RWPE1 (cell line): ENCODE measurements around the gene RELL2.

ENCODE experiments used
- CTCF ChIA-PET: fragments of 350-600 bp; sonication (Branson Sonifier 250); formaldehyde crosslinking; extraction: SDS; loops from one replicate; lab custom pipeline; 2021; lab: Yijun Ruan, JAX
- POLR2A ChIA-PET: fragments of 400-600 bp; formaldehyde crosslinking; extraction: SDS; loops from one replicate; lab custom pipeline; 2020; ENCODE audit warnings: antibody characterized with exemption; ENCODE audit not compliant: low non-redundant PET; lab: Yijun Ruan, JAX
- DNase-seq: peaks from one replicate; pipeline ENCODE4 v3.0.0; 2012; ENCODE audit warnings: low spot score
- H3K27ac ChIP-seq: fragments of 450-650 bp; 2 replicates; pipeline ENCODE4 v1.5.1; 2017
- CTCF ChIP-seq: fragments of 450-650 bp; conservative IDR thresholded peaks from 2 replicates; pipeline ENCODE4 v1.5.1; 2017; ENCODE audit warnings: low read depth, mild to moderate bottlenecking

Gene RELL2

GRCh38 chr5:141665995-141666940 is 29.5 kb downstream of the RELL2 start:
- POLR2A ChIA-PET = no interaction called here
- CTCF ChIA-PET = interaction anchor here (0.6 to 2.1 kb wide), 4 partner anchors 12 to 215 kb away, joined by 3 to 9 read pairs (median 6); no protein-coding TSS in a partner anchor
- H3K27ac ChIP-seq = no peak overlapping the region; the same call in 1 of the 2 replicates
- no peak for TF ChIP-seq CTCF
- no peak for DNase-seq

- peak overlapping the region; percentile 4; the same call in 1 of the 2 replicates for H3K27ac ChIP-seq
- ChIA-PET CTCF (interaction anchor here (0.5 to 3.8 kb wide), 7 partner anchors 12 to 1608 kb away, joined by 3 to 16 read pairs (median 4); partner anchors contain the start of gene DIAPH1), POLR2A (interaction anchor here (0.6 kb wide), 1 partner anchor 9 kb away, joined by 5 read pairs; no protein-coding TSS in a partner anchor)
- TF ChIP-seq CTCF = no peak
- no peak for DNase-seq
Observed at GRCh38 chr5:141668601-141669265, 31.9 kb downstream of the RELL2 start.

GRCh38 chr5:141669520-141669919 is 32.7 kb downstream of the RELL2 start:
- peak overlapping the region; percentile 4; the same call in 1 of the 2 replicates for H3K27ac ChIP-seq
- DNase-seq = no peak
- no peak for TF ChIP-seq CTCF
- ChIA-PET CTCF (interaction anchor here (0.5 to 3.8 kb wide), 7 partner anchors 12 to 1608 kb away, joined by 3 to 16 read pairs (median 5); partner anchors contain the start of gene DIAPH1), POLR2A (interaction anchor here (0.6 kb wide), 1 partner anchor 8 kb away, joined by 5 read pairs; no protein-coding TSS in a partner anchor)

- POLR2A ChIA-PET = no interaction called here
- DNase-seq = no peak
Observed at GRCh38 chr5:141672071-141672840, 35.5 kb downstream of the RELL2 start.

More at GRCh38 chr5:141672071-141672840, 35.5 kb downstream of the RELL2 start:
- CTCF ChIA-PET = interaction anchor here (0.6 to 1.7 kb wide), 4 partner anchors 7 to 317 kb away, joined by 3 to 7 read pairs (median 4); no protein-coding TSS in a partner anchor
- TF ChIP-seq CTCF = no peak
- peak overlapping the region; percentile 2; the same call in 1 of the 2 replicates for H3K27ac ChIP-seq
